BLaER1 treated with 17β-estradiol and CSF1 and Interleukin-3, amounts not matched to agents 10 nM and 100 nM (cell line): ENCODE measurements around the gene MESP2.
A peak's percentile ranks its signal among the peaks of the same experiment; 100 is the strongest.

ENCODE experiments used
- H3K27ac ChIP-seq, 11 experiments: shearing (Covaris generic); formaldehyde crosslinking; 2 replicates each; pipeline ENCODE4 v1.8.1; 2022
- H3K27me3 ChIP-seq, 11 experiments: shearing (Covaris generic); formaldehyde crosslinking; 2 replicates each; pipeline ENCODE4 v1.8.1; 2022
- H3K36me3 ChIP-seq, 11 experiments: shearing (Covaris generic); formaldehyde crosslinking; 2 replicates each; pipeline ENCODE4 v1.8.1; 2022
- H3K4me1 ChIP-seq, 10 experiments: shearing (Covaris generic); formaldehyde crosslinking; 2 replicates each; pipeline ENCODE4 v1.8.1; 2022
- H3K4me2 ChIP-seq, 11 experiments: shearing (Covaris generic); formaldehyde crosslinking; 2 replicates each; pipeline ENCODE4 v1.8.1; 2022
- H3K4me3 ChIP-seq, 10 experiments: shearing (Covaris generic); formaldehyde crosslinking; 2 replicates each; pipeline ENCODE4 v1.8.1; 2022
- H3K9ac ChIP-seq, 11 experiments: shearing (Covaris generic); formaldehyde crosslinking; 2 replicates each; pipeline ENCODE4 v1.8.1; 2022
- H3K9me3 ChIP-seq, 11 experiments: shearing (Covaris generic); formaldehyde crosslinking; replicated peaks in 1 of 11; 2 replicates each; pipeline ENCODE4 v1.8.1; 2022
- H4K20me1 ChIP-seq, 11 experiments: shearing (Covaris generic); formaldehyde crosslinking; 2 replicates each; pipeline ENCODE4 v1.8.1; 2022
- Cebpa-rat ChIP-seq, 11 experiments: shearing (Covaris generic); IDR thresholded peaks; 2 replicates each; pipeline ENCODE4 v1.8.1; 2022

Gene MESP2

DNA sequence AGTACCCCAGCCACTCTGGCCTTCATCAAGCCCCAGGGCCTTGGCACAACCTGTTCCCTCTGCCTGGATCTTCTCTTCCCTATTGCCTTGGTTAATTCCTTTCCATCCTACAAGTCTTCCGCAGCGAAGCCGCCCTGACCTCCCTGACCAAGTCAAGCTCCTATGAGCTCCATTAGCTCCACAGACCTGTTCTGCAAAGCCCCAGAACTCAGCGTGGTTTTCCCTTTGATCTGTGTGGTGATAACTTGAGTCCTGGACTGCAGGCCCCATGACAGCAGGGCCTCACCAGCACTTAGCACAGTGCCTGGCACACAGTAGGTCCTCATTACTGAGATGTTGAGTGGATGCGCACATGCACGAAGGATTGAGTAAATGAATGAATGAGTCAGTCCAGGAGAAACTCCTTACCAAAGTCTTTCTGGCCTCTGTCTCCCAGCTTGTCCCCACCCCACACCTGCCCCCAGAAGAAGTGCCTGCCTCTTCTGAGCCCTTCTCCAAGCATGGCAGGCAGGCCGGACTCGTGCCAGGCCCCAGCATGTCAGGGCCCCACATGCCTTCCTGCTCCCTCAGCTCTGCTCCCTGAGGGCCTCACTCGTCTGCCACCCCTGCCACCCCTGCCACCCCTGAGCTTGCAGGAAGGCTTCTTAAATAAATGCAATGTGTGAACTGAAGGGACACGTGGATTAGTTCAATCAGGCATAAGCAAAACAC, 32.2 kb downstream of the MESP2 start:
- peaks cover 0 to 37% (median 0%) of the 10 kb centered on the region in 11 experiments; a peak in 3 of 22 replicates for H3K36me3 ChIP-seq
- H3K9me3 ChIP-seq = no peaks in the 10 kb centered on the region
- H4K20me1 ChIP-seq = peaks cover 0 to 70% (median 0%) of the 10 kb centered on the region in 11 experiments; a peak in 10 of 22 replicates
- H3K4me3 ChIP-seq = no peak overlapping the region
- H3K27ac ChIP-seq = no peak overlapping the region
- no peak overlapping the region for H3K9ac ChIP-seq
- H3K27me3 ChIP-seq = peaks cover 0 to 11% (median 5%) of the 10 kb centered on the region in 11 experiments; a peak in 16 of 22 replicates
- no peak overlapping the region for H3K4me2 ChIP-seq
- H3K4me1 ChIP-seq = peaks cover 3 to 42% (median 14%) of the 10 kb centered on the region in 10 experiments
- TF ChIP-seq Cebpa-rat (IDR thresholded peaks at IDR 0.05) = no peak

DNA sequence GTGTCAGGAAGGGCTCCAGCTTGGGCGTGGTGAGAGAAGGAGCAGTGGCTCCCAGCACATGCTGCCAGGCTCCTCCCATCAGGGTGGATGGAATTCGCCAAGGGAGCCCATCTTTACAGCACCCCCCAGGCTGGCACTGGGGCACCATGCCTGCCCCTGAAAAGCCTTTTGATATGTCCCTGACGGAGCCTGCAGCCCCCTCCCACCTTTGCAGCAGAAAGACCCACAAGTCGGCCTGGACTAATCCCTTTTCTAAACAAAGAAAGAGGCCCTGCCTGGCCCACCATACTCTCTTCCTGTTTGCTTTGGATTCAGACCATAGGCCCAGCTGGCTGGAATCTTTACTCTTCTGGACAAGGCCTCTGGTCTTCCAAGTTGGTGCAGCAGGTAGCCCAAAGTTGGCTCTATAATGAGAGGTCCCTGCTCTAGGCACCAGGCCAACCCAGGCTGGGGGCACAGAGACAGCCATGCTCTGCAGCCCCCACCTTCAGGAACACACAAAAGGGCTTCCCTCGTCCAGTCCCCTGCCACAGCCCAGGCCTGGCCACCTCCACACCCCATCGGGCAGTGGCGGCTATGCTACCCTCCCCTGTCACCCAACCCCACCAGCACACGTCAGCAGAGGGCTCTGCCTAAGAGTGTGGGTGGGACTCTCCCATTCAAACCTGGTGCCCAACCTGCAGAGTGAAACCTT, 33.1 kb downstream of the MESP2 start:
- Histone ChIP-seq H3K4me1 (peaks cover 4 to 42% (median 17%) of the 10 kb centered on the region in 10 experiments), H3K27ac (no peak overlapping the region), H3K36me3 (peaks cover 0 to 28% (median 0%) of the 10 kb centered on the region in 11 experiments; a peak in 3 of 22 replicates), H3K4me3 (no peak overlapping the region), H3K4me2 (no peak overlapping the region), H3K9ac (no peak overlapping the region), H3K27me3 (peaks cover 7 to 20% (median 14%) of the 10 kb centered on the region in 11 experiments; a peak in 20 of 22 replicates), H3K9me3 (no peaks in the 10 kb centered on the region), H4K20me1 (peaks cover 0 to 74% (median 6%) of the 10 kb centered on the region in 11 experiments; a peak in 11 of 22 replicates)
- no peak for TF ChIP-seq Cebpa-rat (IDR thresholded peaks at IDR 0.05)

DNA sequence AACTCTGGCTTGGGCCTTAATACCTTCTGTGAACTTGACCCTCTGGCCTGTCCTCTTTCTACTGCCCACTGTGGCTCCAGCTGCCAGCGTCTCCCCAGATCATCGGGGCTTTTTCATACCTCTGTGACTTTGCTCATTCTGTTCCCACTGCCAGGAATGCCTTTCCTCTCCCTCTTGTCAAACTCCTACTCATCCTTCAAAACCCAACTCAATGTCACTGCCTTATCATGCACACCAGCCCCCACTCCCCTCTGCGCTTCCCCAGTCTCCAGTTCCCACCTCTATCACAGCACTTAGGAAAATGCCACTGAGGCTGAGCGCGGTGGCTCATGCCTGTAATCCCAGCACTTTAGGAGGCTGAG, 33.6 kb downstream of the MESP2 start:
- peaks cover 0 to 24% (median 0%) of the 10 kb centered on the region in 11 experiments; a peak in 3 of 22 replicates for H3K36me3 ChIP-seq
- H3K4me1 ChIP-seq = peaks cover 7 to 40% (median 20%) of the 10 kb centered on the region in 10 experiments
- H3K9ac ChIP-seq = no peak overlapping the region
- no peaks in the 10 kb centered on the region for H3K9me3 ChIP-seq
- TF ChIP-seq Cebpa-rat (IDR thresholded peaks at IDR 0.05) = no peak
- peaks cover 10 to 25% (median 19%) of the 10 kb centered on the region in 11 experiments; a peak in 20 of 22 replicates for H3K27me3 ChIP-seq
- no peak overlapping the region for H3K4me3 ChIP-seq
- H3K4me2 ChIP-seq = no peak overlapping the region
- no peak overlapping the region for H3K27ac ChIP-seq
- peaks cover 0 to 74% (median 6%) of the 10 kb centered on the region in 11 experiments; a peak in 11 of 22 replicates for H4K20me1 ChIP-seq

- Histone ChIP-seq H3K36me3 (peaks cover 0 to 13% (median 0%) of the 10 kb centered on the region in 11 experiments; a peak in 3 of 22 replicates), H3K9me3 (peaks cover 0 to 7% (median 5%) of the 10 kb centered on the region in 11 experiments; a peak in 16 of 22 replicates), H3K4me1 (peaks cover 14 to 35% (median 26%) of the 10 kb centered on the region in 10 experiments), H3K4me3 (no peak overlapping the region), H3K4me2 (no peak overlapping the region), H3K9ac (no peak overlapping the region), H3K27ac (no peak overlapping the region), H4K20me1 (peaks cover 0 to 68% (median 6%) of the 10 kb centered on the region in 11 experiments; a peak in 11 of 22 replicates), H3K27me3 (peaks cover 20 to 36% (median 26%) of the 10 kb centered on the region in 11 experiments; a peak in 20 of 22 replicates)
- no peak for TF ChIP-seq Cebpa-rat (IDR thresholded peaks at IDR 0.05)
These were observed 34.7 kb downstream of the MESP2 start for GRCh38 chr15:89810837-89811236.

- no peak for TF ChIP-seq Cebpa-rat (IDR thresholded peaks at IDR 0.05)
- Histone ChIP-seq H3K27ac (no peak overlapping the region; a peak in 2 of 22 replicates), H4K20me1 (peaks cover 0 to 56% (median 6%) of the 10 kb centered on the region in 11 experiments; a peak in 11 of 22 replicates), H3K9ac (peak overlapping the region in 1 of 11 experiments; percentile 81; a peak in 2 of 22 replicates), H3K4me2 (peak overlapping the region in 5 of 11 experiments; percentile 15 to 94 (median 75); a peak in 8 of 22 replicates), H3K9me3 (peaks cover 0 to 8% (median 6%) of the 10 kb centered on the region in 11 experiments; a peak in 16 of 22 replicates), H3K4me3 (peak overlapping the region in 2 of 10 experiments; percentile 78 to 82; a peak in 3 of 20 replicates), H3K4me1 (peaks cover 14 to 35% (median 26%) of the 10 kb centered on the region in 10 experiments), H3K27me3 (peaks cover 22 to 44% (median 31%) of the 10 kb centered on the region in 11 experiments; a peak in 20 of 22 replicates), H3K36me3 (no peaks in the 10 kb centered on the region; a peak in 2 of 22 replicates)
These were observed 36.1 kb downstream of the MESP2 start for GRCh38 chr15:89812011-89812846.

- Histone ChIP-seq H3K27me3 (peaks cover 22 to 44% (median 31%) of the 10 kb centered on the region in 11 experiments; a peak in 20 of 22 replicates), H3K9me3 (peaks cover 0 to 8% (median 6%) of the 10 kb centered on the region in 11 experiments; a peak in 16 of 22 replicates), H3K27ac (no peak overlapping the region; a peak in 3 of 22 replicates), H3K4me3 (peak overlapping the region in 2 of 10 experiments; percentile 78 to 82; a peak in 4 of 20 replicates), H3K36me3 (no peaks in the 10 kb centered on the region; a peak in 2 of 22 replicates), H3K4me1 (peaks cover 14 to 35% (median 26%) of the 10 kb centered on the region in 10 experiments), H3K9ac (peak overlapping the region in 3 of 11 experiments; percentile 76 to 81 (median 78); a peak in 2 of 22 replicates), H3K4me2 (peak overlapping the region in 8 of 11 experiments; percentile 15 to 94 (median 82); a peak in 9 of 22 replicates), H4K20me1 (peaks cover 0 to 52% (median 6%) of the 10 kb centered on the region in 11 experiments; a peak in 11 of 22 replicates)
- TF ChIP-seq Cebpa-rat (IDR thresholded peaks at IDR 0.05) = no peak
These were observed 36.8 kb downstream of the MESP2 start for GRCh38 chr15:89812847-89813320.

DNA sequence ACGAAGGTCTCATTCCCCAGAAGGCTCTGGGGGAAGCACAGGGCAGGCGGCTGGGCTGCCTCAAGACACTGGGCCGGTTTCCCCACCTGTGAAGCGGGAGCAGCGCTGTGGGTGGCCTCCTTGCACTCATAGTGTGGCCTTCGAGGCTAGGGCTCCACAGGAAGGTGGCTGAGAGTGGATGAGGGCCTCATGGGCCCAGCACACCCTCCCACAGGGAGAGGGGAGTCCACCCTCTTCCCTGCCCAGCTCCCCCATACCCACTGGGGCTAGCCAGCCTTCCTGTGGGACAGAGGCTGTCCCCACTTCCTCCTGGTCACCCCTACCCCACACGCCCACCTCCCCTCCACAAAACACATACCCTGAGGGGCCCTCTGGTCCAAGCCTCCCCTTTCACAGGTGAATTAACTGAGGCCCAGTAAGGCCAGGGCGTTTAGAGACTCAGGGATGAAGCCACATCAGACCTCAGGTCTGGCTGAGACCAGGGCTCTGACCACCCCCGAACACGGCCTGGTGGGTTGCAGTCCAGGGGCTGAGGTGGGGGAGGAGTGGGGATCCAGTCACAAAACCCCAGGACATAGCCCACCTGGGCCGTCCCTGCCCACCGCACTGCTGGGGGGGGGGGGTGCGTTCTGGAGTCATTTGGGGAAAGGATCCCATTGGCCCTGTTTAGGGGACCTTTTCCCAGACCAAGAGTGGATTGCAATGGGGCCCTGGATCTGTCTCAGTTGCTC, 37.4 kb downstream of the MESP2 start:
- Histone ChIP-seq H4K20me1 (peaks cover 0 to 45% (median 6%) of the 10 kb centered on the region in 11 experiments; a peak in 11 of 22 replicates), H3K9me3 (peaks cover 0 to 8% (median 6%) of the 10 kb centered on the region in 11 experiments; a peak in 16 of 22 replicates), H3K36me3 (no peaks in the 10 kb centered on the region; a peak in 2 of 22 replicates), H3K27ac (peak overlapping the region in 4 of 11 experiments; percentile 61 to 74 (median 68); a peak in 7 of 22 replicates), H3K4me3 (peak overlapping the region in 6 of 10 experiments; percentile 67 to 82 (median 74); a peak in 11 of 20 replicates), H3K9ac (peak overlapping the region in 9 of 11 experiments; percentile 44 to 81 (median 75); a peak in 11 of 22 replicates), H3K27me3 (peaks cover 22 to 44% (median 31%) of the 10 kb centered on the region in 11 experiments; a peak in 20 of 22 replicates), H3K4me1 (peaks cover 14 to 35% (median 26%) of the 10 kb centered on the region in 10 experiments), H3K4me2 (peak overlapping the region; percentile 75 to 94 (median 88))
- TF ChIP-seq Cebpa-rat (IDR thresholded peaks at IDR 0.05) = no peak
